Measurements from ENCODE around the gene LHFPL3.

LHFPL3 gene

DNA sequence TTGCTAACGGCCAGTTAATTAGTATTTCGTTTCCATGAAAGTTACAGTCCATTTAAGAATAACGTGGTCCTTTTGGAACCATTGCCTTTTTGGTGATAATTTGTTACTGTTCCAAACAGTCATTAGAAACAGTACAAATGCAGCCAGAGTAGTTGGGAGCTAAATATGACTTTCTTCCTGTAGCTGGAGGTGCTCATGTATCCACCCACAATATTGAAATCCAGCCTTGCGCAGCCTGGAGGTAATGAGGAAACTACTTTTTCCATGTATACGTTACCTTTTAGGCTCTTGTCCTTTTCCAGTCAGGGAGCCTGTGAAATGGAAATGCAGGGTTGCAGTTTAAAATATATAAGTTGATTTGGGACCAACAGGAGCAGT, 43.6 kb downstream of the LHFPL3 start:
- no peak for DNase-seq

DNA sequence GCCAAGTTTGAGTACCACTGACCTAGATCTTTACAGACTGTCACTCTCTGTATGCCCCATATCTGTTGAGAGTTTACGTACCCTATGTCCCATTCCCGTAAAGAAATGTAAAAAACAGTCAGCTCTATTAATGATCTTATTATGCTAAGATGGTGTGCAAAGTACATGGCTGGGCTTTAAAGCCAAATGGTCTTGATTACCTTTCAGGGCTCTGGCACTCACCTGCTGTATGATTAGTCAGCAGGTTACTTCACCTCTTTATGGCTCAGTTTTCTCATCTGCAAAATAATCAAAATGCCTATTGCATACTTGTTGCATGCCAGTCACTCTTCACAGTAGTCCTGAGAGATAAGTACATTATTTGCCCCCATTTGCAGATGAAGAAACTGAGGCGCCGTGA, 54.2 kb downstream of the LHFPL3 start:
- DNase-seq, result no peak

GRCh38 chr7:104386943-104387342, 58.5 kb downstream of the LHFPL3 start:
- no peak for DNase-seq

- DNase-seq, result no peak
These were observed 59.8 kb downstream of the LHFPL3 start for GRCh38 chr7:104388222-104388621.

- no peak for DNase-seq
These were observed 66.8 kb downstream of the LHFPL3 start for GRCh38 chr7:104395162-104395561.

DNA sequence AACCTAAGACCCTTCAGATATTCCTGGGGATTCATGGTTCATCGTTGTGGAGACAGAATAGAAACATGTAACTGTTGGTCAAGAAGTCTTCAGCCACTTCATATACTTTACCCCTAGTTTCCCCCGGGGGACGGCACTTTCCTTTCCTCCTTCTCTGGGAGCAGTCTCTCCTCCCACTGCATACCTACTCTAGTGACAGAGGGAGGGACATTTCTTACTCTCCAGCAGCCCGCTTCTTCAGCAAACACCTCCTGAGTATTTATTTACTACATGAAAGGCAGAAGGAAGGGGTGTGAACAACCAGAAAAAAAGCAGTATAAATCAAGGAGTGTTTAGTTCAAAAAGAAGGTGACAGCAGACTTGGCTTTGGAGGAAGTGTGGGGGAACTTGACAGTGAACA, 69.0 kb downstream of the LHFPL3 start:
- DNase-seq, result no peak

- DNase-seq, result no peak
These were observed 80.0 kb downstream of the LHFPL3 start for GRCh38 chr7:104408371-104408770.

DNA sequence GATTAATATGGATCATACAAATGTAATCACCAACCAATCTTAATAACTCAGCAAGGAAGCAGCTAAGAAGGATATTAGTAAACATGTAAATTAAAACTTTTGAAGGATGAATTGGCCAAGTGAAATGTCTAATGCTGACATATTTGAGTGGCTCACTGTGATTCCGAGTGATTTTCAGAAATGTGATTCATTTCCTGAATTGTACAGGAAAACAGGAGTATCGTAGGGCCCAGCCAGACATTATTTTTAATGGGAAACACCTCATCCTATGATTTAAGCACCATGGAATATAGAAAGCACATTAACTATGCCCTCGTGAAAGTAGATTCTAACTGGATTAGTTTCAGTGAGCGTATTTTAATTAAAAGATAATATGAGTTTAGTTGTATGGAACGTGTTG, 82.3 kb downstream of the LHFPL3 start:
- DNase-seq, result no peak

DNA sequence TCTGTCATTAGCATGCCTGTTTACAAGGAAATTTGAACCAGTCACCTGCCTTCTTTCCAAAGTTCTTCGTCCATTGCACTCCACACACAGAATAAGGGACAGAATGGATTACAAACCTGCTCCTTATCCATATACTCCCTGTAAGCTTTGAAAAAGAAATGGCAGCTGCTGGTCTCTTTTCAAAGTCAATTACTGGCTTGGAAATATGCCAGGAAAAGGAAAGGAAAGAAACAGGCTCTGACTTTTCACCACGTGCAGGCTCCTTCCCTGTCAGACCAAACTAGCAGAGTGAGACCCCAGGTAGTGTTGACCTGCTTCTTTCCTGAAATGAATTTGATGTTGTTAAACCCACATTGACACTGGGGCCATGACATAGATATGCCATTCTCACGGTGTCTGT, 84.5 kb downstream of the LHFPL3 start:
- no peak for DNase-seq

GRCh38 chr7:104414216-104414615, 85.8 kb downstream of the LHFPL3 start:
- no peak for DNase-seq

DNA sequence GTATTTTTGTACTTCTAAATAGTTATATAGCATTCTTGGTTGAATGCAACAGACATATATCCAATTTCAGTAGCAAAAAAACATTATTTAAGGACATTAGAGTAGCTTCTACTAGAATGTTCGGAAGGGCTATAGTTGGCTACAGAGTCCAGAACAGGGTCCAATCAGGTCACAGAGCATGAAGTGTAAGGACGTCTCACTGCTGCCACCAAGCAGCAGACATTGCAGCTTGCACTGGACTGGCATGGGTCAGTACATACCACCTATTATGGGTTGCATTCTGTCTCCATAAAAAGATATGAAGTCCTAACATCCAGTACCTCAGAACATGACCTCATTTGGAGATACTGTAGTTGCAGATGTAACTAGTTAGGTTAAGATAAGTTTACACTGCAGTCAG, 87.3 kb downstream of the LHFPL3 start:
- no peak for DNase-seq

- no peak for DNase-seq
These were observed 88.5 kb downstream of the LHFPL3 start for GRCh38 chr7:104416866-104417393.

DNA sequence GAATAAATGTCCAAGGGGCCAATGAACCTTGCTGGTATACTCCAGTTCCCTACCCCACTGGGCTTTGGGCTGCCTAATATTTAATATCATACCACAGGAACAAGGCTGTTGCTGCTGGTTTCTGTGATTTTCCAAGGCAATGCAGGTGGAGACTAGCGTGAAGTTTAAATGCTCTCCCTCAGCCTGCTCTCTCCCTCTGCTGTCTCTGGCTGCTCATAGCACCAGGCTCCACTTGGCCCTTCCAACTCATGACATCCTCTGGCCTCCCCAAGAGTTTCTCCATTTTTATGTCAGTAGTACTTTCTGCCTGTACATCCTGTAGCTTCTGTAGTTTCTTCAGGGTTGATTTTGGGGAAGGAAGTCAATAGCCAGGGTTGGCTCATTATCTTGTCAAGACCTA, 103.5 kb downstream of the LHFPL3 start:
- no peak for DNase-seq

GRCh38 chr7:104434129-104434528, 105.7 kb downstream of the LHFPL3 start:
- no peak for DNase-seq

- DNase-seq, result no peak
These were observed 114.1 kb downstream of the LHFPL3 start for GRCh38 chr7:104442481-104442880.

DNA sequence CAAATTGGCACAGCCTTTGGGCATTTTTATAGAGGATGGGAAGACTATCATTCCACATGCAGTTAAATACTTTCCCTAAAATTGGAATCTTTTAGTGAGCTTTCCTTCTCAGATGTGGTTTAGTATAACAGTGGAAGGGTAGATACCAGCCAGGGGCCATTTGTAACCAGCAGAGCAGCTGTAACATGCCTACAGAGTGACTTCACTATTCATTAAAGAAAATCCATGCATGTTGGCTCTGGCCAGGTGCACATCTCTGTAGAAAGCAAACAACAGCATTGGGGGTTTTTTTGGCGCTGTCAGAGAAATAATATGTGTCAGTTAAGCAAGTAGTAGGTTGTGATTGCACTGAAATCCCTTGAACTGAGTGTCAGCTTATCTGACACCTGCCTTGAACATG, 115.6 kb downstream of the LHFPL3 start:
- DNase-seq, result no peak

DNA sequence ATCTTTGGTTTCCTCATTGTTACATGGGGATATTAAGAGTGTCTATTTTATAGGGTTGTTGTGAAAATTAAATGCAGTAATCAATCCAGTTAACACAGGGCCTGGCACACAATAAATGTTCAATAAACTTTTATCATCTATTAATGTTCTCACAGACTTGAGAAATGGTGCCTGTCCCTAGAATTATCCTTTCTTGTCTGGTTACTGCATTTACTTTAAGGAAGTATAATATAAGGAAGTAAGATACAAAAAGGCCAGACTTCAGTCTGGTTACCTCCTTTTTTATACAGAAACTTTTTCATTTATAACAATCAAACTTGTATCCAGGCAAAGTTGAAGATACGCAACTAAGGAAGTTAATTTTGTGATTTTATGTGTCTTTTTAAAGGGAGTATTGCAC, 117.0 kb downstream of the LHFPL3 start:
- DNase-seq, result no peak

GRCh38 chr7:104450861-104451260, 122.5 kb downstream of the LHFPL3 start:
- no peak for DNase-seq

GRCh38 chr7:104453190-104453589, 124.8 kb downstream of the LHFPL3 start:
- no peak for DNase-seq

DNA sequence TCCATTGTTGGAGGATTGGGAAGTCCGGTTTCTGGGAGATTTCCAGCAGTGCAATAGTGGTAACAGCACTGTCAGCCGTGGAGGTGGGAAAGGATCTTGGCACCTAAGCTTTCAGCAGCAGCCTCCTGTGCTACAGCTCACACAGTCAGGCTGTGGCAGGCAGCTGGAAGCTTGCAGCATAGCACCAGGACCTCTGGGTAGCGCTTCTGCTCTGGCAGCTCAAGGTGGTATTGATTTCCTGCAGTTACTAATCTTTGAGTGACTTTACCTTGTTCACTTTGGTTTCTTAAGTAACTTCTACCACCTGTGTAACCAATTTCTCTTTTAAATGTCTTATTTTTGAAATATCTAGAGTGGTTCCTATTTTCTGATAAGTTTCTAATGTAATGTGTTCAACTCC, 130.5 kb downstream of the LHFPL3 start:
- DNase-seq, result no peak

DNA sequence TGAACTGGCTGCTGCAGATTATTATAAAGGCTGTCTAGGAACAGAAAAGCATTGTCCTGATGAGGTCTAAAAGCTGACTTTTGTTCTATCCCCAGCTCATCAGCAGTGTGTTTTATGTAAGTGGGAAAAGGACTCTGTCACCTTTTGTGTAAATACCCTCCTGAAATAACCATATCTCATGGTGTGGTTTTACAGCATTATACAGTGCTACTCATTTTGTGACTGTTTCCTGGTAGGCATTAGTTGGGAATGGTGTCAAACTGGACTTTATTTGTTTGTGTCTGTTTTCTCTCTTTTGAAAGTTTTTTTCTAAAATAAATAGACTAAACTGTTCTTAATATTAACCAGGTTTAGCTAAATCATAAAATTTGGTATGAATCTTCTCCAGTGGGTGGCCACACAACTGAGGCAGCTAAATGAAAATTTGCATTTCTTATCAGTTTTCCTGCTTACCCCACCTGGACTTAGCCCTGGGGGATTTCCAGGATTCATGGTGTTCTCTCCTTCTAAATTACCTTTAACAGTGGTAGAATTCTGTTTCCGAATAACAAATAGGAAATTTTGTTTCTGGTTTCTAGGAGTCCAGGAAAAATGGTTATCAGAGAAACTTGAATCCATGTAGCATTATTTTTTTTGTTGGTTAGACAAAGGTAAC, 140.9 kb downstream of the LHFPL3 start:
- DNase-seq, result no peak

GRCh38 chr7:104480529-104480928, 152.1 kb downstream of the LHFPL3 start:
- no peak for DNase-seq

GRCh38 chr7:104482362-104483037, 154.1 kb downstream of the LHFPL3 start:
- no peak for DNase-seq

DNA sequence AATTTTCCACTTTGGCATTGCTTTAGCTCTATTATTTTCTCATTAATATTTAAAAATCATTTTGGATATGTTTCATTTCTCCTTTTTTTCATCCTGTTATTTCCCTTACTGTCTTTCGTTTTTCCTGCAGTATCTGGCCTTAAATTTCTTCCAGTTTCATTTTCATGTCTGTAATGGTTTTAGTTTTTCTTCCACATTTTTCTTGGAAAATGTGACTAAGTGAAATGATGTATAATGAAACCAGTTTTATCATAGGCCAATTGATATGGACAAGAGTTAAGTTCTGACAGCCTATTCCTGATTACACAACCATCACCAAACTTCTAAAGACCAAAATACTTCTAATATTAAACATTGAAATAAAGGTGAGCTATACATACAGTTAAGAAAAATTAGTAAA, 158.5 kb downstream of the LHFPL3 start:
- DNase-seq, result no peak

DNA sequence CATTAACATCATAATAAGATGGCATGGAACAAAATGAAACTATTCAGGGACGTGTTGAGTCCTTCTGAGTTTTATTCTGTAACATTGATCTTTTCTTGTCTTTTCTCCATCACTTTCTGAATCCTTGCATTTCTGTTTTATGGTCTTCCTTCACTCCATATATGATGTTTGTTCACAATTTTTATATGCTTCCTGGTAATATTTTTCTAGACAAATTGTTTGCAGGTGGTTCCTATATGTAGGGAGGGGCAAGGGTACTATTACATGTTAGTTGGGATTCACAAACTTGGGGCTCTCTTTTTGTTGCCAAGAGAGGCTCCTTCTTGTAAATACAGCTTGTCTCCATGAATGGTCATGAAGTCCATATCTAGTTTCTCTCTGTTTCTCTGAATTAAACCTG, 159.2 kb downstream of the LHFPL3 start:
- no peak for DNase-seq

Measured in activated naive CD4-positive, alpha-beta T cell (primary cell).